GM18861 (cell line): Measurements from ENCODE around the gene GAD1.

Experiments used
- ATAC-seq: cut with Tn5 transposase; IDR thresholded peaks from one replicate; pipeline ENCODE4 v1.9.1; 2021; ENCODE audit not compliant: unreplicated experiment

Gene GAD1

DNA sequence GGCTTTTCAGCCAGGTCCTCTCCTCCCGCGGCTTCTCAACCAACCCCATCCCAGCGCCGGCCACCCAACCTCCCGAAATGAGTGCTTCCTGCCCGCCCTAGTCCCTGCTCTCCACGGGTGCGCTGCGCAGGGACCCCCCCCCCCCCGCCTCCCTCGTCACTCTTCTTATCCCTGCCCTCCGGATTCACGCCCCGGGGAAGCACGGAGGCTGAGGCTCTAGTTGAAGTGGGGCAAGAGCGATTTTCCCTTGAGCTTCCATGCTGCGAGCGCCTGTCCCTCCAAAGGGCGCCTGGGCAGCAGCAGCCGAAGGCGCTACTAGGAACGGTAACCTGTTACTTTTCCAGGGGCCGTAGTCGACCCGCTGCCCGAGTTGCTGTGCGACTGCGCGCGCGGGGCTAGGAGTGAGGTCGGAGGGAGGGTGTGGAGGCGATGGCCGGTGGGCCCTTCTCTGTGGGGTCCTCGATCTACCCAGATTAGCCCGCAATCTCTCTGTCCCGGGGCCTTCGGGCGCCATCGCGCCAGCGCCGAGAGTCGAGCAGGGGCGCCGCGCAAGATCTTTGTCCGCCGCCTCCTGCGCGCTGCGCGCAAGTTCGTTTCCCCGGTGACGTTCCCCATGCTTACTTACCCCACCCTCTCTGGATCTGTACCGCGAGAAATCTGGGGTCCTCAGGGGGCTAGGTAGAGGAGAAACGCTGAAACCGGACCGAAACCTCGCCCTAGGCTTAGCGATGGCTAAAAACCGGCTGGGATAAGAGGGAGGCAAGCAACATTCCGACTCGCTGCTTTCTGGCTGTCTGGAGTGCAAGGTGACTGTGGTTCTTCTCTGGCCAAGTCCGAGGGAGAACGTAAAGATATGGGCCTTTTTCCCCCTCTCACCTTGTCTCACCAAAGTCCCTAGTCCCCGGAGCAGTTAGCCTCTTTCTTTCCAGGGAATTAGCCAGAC lies 677 bp downstream of the GAD1 start:
- ATAC-seq: no peak

DNA sequence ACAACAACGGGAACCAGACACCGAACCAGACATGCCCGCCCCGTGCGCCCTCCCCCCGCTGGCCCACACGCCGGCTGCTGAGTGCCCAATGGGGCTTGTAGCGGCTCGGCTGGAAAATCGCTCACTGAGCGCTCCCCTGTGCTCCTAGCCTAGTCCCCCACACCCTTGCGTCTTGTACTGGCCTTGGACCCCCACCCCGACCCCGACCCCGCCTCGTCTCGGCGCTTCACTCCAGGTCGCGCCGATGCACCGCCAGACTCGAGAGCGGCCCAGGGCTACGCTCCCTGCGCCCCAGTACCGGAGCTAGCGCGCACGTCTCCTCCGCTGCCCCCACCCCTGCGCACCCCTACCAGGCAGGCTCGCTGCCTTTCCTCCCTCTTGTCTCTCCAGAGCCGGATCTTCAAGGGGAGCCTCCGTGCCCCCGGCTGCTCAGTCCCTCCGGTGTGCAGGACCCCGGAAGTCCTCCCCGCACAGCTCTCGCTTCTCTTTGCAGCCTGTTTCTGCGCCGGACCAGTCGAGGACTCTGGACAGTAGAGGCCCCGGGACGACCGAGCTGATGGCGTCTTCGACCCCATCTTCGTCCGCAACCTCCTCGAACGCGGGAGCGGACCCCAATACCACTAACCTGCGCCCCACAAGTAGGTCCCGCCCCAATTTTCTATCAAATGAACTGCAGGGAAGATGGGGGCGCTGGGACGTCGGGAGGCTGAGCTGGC lies 1.5 kb downstream of the GAD1 start:
- no peak for ATAC-seq

DNA sequence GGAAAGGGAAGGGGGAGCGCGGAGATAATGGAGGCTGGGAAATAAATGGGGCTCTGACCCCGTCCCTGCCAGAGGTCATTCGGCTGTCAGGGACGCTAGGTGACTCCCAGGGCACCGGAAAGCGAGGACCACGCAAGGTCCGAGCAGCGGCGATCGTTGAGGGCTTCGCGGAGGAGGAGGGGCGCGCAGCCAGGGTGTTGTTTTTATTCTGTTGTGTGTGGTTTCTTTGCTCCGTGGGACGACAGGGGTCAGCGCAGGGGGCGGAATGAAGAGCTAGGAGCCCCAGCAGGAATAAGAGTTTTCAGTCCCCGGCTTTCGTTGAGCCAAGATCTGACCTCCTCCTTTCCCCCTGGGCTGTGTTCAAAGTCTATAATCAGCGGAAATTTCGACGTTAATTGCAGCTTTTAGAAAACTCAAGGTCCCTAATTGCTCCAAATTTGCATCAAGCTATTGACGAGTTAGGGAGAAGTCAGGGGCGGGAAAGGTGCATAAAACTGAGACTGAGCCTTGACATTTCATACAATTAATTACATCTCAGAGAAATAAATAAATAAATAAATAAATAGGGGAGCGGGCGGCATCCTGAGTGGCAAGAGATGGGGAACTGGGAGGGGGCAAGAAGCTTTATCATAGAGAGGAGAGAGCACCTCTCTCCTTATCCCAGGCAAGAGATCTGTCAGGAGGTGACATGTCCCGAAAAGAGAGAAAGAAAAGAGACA lies 2.2 kb downstream of the GAD1 start:
- ATAC-seq: no peak

DNA sequence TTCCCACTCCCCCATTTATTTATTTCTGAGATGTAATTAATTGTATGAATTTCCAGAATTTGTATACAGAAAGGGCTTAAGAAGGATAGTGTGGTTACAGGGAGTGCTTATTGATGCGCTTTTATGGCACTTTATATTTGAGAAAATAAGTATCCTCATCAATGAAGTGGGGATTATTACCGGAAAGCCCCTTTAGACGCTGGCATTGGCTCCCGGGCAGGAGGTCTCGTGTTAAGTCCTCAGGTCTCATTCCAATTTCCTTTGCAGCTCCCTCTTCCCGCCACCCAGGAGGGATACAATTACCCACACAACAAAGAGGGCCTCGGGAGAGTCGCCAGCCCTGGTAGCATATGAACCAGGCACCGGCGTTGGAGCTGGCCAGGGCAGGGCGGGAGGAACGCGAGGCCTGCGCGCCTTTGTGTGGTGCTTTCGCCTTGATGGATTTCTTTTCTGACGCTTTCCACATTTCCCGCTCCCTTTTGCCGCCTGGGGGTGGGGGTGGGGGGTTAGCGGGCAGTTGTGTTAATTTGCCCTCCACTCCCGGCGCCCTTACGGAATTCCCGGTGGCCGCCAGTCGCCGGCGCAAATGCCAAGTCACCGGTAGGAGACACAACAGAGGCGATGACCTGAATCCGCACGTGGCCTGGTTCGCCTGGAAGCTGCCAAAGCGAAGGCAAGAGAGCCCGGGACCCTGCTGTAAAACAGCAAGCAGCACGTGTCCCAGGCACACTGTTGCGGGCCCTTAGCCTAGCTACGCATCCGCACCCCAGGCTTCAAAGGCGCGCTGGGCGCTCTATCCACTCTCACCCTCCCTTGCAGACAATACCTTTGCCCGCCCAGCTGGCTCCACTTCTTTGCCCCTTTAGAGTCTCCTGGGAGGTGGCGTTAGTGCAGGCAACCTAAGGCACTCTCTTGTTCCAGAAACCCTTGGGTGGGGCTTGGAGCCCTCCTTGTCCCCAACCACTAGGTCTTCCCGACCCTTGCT lies 3.3 kb downstream of the GAD1 start:
- ATAC-seq: no peak

DNA sequence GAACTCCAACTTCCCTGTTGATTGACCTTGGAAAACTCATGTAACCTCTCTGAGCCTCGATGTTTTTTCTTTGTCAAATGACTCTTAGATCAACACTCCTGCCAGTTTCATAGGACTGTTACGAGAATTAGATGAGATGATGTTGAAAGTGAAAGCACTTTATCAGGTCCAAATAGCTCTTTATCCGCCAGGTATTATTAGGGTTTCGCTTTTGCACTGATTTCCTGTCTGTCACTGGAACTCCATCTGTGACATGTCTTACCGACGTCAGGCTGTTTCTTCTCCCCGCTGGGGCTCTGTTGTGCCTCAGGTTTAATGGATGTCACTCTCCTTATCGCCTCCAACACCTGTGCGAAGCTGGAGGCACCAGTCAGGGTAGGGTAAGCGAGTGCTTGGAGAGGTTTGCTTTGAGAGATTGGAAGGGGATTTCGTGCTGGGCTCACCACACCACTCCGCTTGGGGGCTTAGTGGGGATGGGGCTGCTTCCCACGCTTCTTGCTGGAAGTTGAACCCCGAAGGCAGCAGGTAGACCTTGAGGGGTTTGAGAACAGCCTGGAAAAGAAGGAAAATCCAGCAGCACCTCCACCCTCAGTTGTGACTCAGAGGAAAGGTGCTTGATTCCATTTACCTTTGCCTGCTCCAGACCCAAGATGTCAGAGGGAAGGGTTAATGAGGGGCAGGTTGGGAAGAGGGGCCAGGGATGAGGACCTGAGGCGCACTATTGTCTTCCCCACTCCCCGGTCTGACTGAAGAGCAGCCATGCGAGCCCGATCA lies 4.3 kb downstream of the GAD1 start:
- peak; percentile 51 for ATAC-seq

DNA sequence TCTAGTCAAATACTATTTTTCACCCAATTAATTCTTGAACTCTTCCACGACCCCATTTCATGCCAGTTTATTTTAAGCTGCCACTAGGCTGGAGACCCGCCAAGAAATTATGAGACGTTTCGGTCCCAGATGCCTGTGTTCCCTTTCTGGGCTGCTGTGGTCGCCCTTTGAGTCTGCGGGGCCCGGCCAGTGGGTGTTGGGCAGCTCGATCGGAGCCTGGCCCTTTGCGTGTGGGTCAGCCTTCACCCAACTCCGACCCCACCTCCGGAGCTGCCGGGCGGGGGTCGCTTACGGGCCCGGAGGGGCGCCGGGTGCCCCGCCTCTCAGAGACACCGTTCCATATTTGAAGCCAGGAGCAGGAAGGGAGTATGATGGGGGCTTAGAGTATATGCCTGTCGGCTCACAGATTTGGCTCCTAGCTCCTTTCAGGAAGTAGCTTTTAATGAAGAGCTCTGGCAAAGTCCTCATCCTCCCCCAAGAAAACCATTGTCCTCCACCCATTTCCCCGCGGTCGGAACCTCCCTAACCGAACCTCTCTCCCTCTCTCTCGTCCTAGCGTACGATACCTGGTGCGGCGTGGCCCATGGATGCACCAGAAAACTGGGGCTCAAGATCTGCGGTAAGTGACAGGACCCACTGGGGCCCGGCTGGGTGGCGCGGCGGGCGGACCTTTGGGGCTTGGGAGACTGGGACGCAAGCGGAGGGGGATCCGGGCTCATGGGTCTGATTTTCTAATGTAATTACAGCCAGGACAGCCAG lies 5.0 kb downstream of the GAD1 start:
- ATAC-seq: no peak

DNA sequence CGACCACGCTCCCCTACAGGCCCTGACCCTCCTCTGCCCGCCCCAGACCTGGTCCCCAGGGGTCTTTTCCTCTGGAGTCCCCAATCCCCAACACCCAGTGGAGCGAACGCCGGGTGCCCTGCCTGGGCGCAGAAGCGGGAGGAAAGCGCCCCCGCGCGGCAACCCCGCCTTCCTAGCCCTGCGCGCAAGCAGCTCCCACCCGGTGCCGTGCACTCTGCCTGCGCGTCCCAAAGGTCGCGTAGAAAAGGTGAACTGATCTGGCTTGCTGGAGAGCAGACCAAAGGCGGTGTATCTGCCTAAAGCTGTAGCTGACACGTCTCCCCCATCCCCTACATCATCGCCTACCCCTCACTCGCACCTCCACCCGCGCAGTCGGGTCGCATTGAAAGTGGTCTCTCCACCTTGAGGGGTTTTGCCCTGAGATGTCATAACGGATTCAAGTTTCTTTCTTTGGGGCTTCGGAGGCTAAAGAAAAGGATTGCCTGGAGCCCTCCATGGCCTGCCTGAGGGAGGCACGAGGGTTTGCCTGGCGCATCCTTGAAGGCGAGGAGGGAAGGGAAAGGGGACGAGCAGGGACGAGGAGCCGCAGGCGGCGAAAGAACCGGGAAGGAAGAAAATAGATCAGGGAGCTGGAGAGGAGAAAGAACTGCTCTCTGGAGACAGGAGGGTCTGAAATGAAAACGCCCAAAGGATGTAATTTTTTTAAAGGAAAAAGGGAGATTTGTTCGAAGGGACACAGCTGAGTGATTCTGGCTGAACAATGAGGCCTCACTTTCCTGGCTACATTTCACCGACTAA lies 5.8 kb downstream of the GAD1 start:
- ATAC-seq: no peak

DNA sequence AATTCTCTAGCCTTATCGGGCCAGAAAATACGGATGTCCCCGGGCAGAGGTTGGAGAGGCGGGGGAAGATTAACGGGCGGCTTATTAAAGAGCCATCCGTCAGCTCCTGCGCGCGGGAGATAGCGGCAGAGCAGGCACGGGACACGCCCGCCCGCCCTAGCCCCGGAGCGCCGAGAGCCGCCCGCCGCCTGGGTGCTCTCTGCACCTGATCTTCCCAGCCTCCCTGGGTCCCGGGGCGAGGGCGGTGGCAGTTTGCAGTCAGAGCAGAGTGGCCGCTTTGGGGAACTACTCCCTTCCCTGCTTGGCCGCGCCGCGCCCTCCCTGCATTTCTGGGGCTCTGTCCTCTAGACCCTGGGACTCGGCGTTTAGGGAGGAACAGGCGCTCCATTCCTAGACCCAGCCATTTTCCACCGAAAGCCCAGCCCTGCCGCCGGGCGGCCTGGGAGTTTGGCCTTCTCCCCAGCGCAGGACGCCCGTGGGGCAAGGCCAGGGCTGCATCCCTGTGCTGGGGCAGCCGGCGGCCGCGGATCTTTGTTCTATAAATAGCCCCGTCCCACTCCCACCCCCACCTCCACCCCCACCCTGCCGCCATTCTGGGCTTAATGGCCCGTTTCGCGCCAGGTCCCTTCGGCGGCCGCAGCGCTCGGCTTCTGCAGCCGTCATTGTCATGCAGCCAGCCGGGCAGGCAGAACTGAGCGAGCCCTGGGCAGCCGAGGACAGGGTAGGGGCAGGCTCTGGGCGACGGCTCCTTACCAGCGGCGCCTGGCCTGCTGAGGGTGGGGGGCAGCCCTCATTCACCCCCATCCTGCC lies 6.6 kb downstream of the GAD1 start:
- no peak for ATAC-seq

DNA sequence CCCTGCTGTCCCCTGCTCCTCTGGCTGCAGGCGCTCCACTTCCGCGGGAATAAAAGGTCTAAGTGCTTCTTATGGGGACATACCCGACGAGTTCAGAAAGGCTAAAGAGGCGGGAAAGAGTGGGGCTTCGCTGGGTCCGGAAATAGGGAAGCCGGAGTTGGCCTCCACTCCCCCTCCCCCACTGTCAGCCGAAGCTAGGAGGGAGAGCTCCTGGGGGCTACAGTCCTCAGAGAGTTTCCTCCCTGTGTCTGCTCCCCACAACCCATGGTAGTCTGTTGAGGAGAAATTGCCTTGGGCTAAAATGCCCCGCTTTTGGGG lies 7.2 kb downstream of the GAD1 start:
- no peak for ATAC-seq

DNA sequence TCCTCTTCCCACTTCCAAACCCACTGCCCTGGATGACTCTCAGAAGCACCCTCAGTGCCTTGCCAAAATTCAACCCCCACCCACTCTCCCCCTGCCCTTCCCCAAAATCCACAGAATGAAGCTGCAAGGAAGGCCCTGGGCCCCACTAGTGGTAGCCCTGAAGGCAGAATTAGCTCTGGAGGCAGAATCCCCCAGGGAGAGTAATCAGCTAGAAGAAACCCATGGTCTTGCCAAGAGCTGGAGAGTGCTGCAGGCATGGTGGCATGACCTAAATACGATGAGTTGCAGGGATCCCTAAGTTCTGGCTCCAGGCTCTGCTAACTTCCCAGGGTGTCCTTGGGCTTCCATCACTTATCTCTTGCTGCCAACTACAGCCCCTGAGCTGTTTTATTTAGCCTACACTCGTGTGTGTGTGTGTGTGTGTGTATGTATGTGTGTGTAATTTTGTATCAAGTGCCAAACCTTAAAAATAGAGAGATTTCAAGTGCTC lies 7.9 kb downstream of the GAD1 start:
- no peak for ATAC-seq

DNA sequence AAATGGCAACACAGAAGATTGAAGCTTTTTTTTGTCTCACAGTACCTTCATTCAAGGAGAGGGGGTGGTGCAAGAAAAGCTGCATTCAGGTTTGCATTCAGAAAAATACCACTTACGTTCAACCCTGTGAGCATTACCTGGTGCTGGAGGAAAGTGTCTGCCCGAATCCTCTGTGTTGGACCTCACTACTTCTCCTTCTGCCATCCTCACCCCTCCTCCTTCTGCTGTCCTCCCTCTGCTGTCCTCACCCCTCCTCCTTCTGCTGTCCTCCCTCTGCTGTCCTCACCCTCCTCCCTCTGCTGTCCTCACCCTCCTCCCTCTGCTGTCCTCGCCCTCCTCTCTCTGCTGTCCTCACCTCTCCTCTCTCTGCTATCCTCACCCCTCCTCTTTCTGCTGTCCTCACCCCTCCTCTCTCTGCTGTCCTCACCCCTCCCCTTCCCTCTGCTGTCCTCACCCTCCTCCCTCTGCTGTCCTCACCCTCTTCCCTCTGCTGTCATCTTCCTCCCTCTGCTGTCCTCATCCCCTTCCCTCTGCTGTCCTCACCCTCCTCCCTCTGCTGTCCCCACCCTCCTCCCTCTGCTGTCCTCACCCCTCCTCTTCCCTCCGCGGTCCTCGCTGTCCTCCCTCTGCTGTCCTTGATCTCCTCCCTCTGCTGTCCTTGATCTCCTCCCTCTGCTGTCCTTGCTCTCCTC lies 11.3 kb downstream of the GAD1 start:
- no peak for ATAC-seq

DNA sequence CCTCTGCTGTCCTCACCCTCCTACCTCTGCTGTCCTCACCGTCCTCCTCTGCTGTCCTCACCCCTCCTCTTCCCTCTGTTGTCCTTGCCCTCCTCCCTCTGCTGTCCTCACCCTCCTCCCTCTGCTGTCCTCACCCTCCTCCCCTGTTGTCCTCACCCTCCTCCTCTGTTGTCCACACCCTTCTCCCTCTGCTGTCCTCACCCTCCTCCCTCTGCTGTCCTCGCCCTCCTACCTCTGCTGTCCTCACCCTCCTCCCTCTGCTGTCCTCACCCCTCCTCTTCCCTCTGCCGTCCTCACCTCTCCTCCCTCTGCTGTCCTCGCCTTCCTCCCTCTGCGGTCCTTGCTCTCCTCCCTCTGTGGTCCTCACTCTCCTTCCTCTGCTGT lies 11.8 kb downstream of the GAD1 start:
- ATAC-seq: no peak

DNA sequence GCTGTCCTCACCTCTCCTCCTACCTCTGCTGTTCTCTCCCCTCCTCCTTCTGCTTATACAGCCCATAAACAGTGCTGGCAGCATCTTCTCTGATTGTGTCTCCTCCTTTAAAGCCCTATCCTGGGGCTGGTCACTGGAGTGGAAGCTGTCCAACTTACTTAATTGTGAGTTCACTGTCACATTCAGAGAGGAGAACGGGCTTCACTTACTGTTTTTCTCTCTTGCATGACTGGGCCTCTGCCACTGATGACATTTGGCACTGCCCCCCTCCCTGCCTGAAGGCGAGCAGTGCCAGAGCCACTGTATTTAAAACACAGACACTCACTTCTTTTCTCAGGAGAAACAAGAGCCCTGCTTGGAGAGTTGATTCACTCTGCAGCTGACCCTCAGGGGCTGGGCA lies 12.3 kb downstream of the GAD1 start:
- no peak for ATAC-seq

DNA sequence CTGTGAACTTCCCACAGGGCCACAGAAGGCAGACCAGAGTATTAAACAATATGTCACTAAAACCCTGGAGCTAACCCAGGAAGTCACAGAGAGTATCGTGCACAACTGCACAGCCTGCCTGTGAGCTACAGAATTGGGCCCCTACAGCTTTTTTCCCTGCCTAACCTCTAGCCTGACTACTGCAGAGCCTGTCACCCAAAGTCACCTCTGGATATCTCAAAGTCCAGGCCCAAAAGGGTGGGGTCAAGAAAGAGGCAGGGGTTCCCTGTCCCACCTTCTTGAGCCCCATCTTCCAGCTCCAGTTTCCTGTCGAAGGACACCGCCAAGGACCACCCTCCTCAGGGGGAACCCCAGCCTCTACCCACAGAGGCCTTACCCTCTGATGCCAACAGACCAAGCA lies 13.5 kb downstream of the GAD1 start:
- no peak for ATAC-seq

DNA sequence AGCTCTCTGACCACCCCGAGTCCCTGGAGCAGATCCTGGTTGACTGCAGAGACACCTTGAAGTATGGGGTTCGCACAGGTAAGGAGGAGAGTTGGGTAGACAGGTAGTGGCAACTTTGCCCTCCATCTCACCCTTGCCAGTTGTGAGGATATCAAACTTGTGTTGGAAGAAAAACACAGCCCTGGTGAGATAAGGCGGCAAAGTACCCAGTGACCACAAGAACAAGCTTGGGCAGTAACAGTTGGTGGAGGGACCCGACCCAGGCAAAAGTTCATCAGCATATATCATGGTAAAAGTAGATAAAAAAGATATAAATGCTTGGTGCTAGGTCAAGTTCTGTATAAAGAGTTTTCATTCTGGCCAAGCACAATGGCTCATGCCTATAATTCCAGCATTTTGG lies 14.4 kb downstream of the GAD1 start:
- ATAC-seq: no peak

DNA sequence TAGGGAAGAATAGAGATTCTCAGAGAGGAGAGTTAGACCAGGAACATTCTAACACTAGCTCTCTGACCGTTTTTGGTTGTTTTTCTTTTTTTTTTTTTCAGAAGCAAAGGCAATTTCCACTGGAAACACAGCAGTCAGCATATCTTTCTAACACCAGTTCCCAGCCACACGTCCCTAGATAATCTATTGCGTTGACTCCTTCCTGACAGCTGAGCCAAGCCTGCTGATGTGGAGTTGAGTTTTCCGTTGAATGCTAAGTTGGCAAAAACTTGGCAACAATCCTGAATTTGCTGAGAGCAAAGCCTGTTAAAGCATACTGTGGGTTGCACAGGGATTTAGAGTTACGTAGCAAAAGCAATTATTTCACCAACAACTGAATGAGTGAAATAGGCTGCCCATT lies 19.3 kb downstream of the GAD1 start:
- no peak for ATAC-seq

DNA sequence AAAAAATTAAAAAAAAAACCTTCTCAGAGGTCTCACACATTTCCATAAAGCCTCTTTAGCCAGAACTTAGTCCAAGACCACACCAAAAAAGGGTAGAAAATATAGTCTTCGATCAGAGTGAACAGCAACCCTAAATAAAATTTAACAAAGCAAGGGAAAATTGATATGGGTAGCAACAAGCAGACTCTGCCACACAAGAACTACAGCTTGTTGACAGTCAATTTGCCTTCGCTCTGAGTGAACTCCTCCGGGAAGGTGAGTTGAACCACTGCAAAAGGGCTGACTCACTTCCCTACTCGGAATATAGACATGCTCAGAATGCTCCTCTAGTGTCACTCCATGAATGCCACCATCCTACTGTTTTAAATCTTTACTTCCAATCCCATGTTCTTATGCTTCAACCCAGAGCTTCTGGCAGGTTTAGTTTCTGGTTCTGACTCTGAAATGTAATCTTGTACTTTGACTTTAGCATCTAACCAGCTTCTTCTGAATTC lies 24.1 kb downstream of the GAD1 start:
- no peak for ATAC-seq
